ACC112 (cell line): ENCODE results near the gene CDC20.

Experiments
- H2AFZ ChIP-seq: fragments of 200-600 bp; sonication (generic); one replicate; pipeline ENCODE4 v1.6.0; 2017; ENCODE audit warnings: antibody characterized with exemption, low read length; ENCODE audit not compliant: unreplicated experiment
- H3K27ac ChIP-seq: fragments of 200-600 bp; sonication (generic); 2 replicates; pipeline ENCODE4 v1.5.1; 2014; ENCODE audit warnings: low read depth, mild to moderate bottlenecking, antibody characterized with exemption, low read length, moderate library complexity
- H3K27me3 ChIP-seq: fragments of 200-600 bp; sonication (generic); 2 replicates; pipeline ENCODE4 v1.6.1; 2014; ENCODE audit warnings: mild to moderate bottlenecking, antibody characterized with exemption, low read length, moderate library complexity, mixed read lengths; ENCODE audit not compliant: insufficient read depth
- H3K36me3 ChIP-seq: fragments of 200-600 bp; sonication (generic); 2 replicates; pipeline ENCODE4 v1.6.1; 2016; ENCODE audit warnings: mild to moderate bottlenecking, antibody characterized with exemption, low read length, moderate library complexity, mixed read lengths; ENCODE audit not compliant: insufficient read depth
- H3K4me1 ChIP-seq: fragments of 200-600 bp; sonication (generic); one replicate; pipeline ENCODE4 v1.6.1; 2016; ENCODE audit warnings: low read length, mixed read lengths; ENCODE audit not compliant: insufficient read depth, unreplicated experiment, control insufficient read depth
- H3K4me3 ChIP-seq: fragments of 200-600 bp; sonication (generic); 2 replicates; pipeline ENCODE4 v1.5.1; 2014; ENCODE audit warnings: mild to moderate bottlenecking, low read depth, low read length
- H3K79me2 ChIP-seq: fragments of 200-600 bp; sonication (generic); one replicate; pipeline ENCODE4 v1.6.0; 2016; ENCODE audit warnings: low read length; ENCODE audit not compliant: control insufficient read depth, unreplicated experiment, insufficient read depth

CDC20 gene

GRCh38 chr1:43316738-43317520 is 41.9 kb upstream of the CDC20 start:
- Histone ChIP-seq H3K4me1 (no peaks in the 10 kb centered on the region), H3K27ac (no peak overlapping the region), H3K36me3 (no peaks in the 10 kb centered on the region), H3K27me3 (no peaks in the 10 kb centered on the region), H3K79me2 (no peaks in the 10 kb centered on the region), H3K4me3 (no peak overlapping the region), H2AFZ (no peak overlapping the region)

- Histone ChIP-seq H3K27me3 (no peaks in the 10 kb centered on the region), H3K27ac (no peak overlapping the region), H2AFZ (no peak overlapping the region), H3K36me3 (no peaks in the 10 kb centered on the region), H3K4me3 (no peak overlapping the region), H3K4me1 (no peaks in the 10 kb centered on the region), H3K79me2 (no peaks in the 10 kb centered on the region)
These were observed 40.8 kb upstream of the CDC20 start for GRCh38 chr1:43317817-43318471.

DNA sequence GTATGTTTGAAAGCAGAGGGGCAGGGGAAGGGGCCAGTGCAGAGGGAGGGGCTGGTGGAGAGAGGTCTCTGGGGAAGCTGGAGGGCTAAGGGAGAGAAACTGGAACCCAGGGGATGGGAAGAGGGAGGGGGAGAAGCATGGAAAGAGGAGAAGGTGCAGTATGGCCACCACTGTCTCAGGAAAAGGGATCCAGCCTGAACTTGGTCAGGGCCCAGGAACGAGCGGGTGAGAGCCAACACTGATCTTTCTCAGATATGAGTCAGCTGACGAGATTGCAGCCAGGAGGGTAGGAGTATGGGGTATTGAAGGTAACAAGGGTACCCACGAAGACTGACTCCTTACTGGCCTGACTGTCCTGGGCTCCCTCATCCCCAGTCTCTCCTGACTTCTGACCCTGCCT is 40.0 kb upstream of the CDC20 start:
- no peak overlapping the region for H3K4me3 ChIP-seq
- H3K36me3 ChIP-seq: no peaks in the 10 kb centered on the region
- no peak overlapping the region for H2AFZ ChIP-seq
- H3K4me1 ChIP-seq: no peaks in the 10 kb centered on the region
- H3K27me3 ChIP-seq: no peaks in the 10 kb centered on the region
- no peaks in the 10 kb centered on the region for H3K79me2 ChIP-seq
- no peak overlapping the region for H3K27ac ChIP-seq

DNA sequence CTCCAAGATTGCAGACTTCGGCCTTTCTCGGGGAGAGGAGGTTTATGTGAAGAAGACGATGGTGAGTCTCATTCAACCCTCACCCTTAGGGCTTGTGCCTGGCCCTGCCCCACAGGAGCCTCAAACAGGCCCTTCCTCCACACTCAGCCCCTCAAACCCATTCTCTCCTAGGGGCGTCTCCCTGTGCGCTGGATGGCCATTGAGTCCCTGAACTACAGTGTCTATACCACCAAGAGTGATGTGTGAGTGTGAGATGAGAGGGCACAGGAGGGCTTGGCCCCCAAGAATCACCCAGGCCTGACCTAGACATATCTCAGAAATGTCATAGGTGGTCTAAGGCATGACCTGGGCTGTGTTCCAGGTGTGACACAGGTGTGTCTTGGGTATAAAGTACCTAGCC is 39.5 kb upstream of the CDC20 start:
- Histone ChIP-seq H3K4me1 (no peaks in the 10 kb centered on the region), H3K4me3 (no peak overlapping the region), H3K36me3 (no peaks in the 10 kb centered on the region), H3K27ac (no peak overlapping the region), H2AFZ (no peak overlapping the region), H3K27me3 (no peaks in the 10 kb centered on the region), H3K79me2 (no peaks in the 10 kb centered on the region)

GRCh38 chr1:43319766-43320165 is 39.0 kb upstream of the CDC20 start:
- Histone ChIP-seq H3K36me3 (no peaks in the 10 kb centered on the region), H3K27ac (no peak overlapping the region), H3K4me3 (no peak overlapping the region), H2AFZ (no peak overlapping the region), H3K79me2 (no peaks in the 10 kb centered on the region), H3K4me1 (no peaks in the 10 kb centered on the region), H3K27me3 (no peaks in the 10 kb centered on the region)

DNA sequence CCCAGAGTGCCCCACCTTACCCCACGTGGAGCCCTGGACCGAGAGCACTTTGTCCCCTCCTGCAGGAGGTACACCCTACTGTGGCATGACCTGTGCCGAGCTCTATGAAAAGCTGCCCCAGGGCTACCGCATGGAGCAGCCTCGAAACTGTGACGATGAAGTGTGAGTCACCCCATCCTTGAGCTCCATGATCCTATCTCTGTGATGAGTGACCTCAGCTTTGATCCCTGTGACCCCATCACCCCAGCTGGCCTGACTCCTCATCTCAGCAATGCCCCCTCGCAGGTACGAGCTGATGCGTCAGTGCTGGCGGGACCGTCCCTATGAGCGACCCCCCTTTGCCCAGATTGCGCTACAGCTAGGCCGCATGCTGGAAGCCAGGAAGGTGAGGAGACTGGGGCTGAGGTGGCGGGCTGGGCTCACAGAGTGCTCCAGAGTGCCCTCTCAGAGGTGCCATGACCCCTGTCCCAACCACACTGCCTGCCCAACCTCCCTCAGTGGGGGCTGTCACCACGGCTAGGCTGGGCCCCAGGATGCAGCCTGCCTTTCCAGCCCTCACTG is 37.4 kb upstream of the CDC20 start:
- Histone ChIP-seq H3K79me2 (no peaks in the 10 kb centered on the region), H2AFZ (no peak overlapping the region), H3K4me1 (no peaks in the 10 kb centered on the region), H3K27me3 (no peaks in the 10 kb centered on the region), H3K27ac (no peak overlapping the region), H3K4me3 (no peak overlapping the region), H3K36me3 (no peaks in the 10 kb centered on the region)

DNA sequence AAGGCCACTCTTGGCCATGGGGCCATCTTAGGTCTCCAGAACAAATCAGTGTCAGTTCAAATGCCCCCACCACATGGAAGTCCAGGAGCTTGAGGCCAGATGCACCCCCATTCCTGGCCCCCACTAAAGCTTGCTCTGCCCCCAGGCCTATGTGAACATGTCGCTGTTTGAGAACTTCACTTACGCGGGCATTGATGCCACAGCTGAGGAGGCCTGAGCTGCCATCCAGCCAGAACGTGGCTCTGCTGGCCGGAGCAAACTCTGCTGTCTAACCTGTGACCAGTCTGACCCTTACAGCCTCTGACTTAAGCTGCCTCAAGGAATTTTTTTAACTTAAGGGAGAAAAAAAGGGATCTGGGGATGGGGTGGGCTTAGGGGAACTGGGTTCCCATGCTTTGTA is 36.3 kb upstream of the CDC20 start:
- no peaks in the 10 kb centered on the region for H3K4me1 ChIP-seq
- no peaks in the 10 kb centered on the region for H3K27me3 ChIP-seq
- no peak overlapping the region for H3K27ac ChIP-seq
- no peak overlapping the region for H2AFZ ChIP-seq
- no peaks in the 10 kb centered on the region for H3K36me3 ChIP-seq
- no peaks in the 10 kb centered on the region for H3K79me2 ChIP-seq
- H3K4me3 ChIP-seq: no peak overlapping the region

GRCh38 chr1:43324810-43325209 is 34.0 kb upstream of the CDC20 start:
- Histone ChIP-seq H3K79me2 (no peaks in the 10 kb centered on the region), H3K27ac (no peak overlapping the region), H2AFZ (no peak overlapping the region), H3K27me3 (no peaks in the 10 kb centered on the region), H3K4me1 (peaks cover 2% of the 10 kb centered on the region), H3K36me3 (no peaks in the 10 kb centered on the region), H3K4me3 (no peak overlapping the region)

GRCh38 chr1:43325381-43325780 is 33.4 kb upstream of the CDC20 start:
- H3K27me3 ChIP-seq: no peaks in the 10 kb centered on the region
- H3K4me3 ChIP-seq: no peak overlapping the region
- no peak overlapping the region for H2AFZ ChIP-seq
- no peaks in the 10 kb centered on the region for H3K36me3 ChIP-seq
- H3K79me2 ChIP-seq: no peaks in the 10 kb centered on the region
- H3K27ac ChIP-seq: no peak overlapping the region
- H3K4me1 ChIP-seq: peaks cover 8% of the 10 kb centered on the region

DNA sequence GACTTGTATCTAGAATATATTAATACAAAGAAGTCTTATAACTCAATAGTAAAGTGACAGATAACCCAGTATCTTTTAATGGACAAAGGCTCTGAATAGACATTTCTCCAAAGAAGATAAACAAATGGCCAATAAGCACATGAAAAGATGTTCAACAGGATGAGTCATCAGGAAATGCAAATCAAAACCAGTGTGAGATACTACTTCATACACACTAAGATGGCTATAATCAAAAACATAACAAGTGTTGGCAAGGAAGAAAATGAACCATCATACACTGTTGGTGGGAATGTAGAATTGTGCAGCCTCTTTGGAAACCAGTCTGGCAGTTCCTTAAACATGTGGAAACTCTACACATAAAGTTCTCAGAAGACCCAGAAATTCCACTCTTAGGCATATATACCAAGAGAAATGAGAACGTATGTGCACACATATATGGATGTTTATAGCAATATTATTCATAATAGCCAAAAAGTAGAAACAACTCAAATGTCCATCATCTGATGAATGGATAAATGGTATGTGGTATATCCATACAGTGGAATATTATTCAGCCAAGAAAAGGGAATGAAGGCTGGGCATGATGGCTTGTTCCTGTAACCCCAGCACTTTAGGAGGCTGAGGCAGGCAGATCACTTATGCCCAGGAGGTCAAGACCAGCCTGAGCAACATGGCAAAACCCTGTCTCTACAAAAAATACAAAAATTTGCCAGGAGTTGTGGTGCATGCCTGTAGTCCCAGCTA is 31.1 kb upstream of the CDC20 start:
- no peaks in the 10 kb centered on the region for H3K79me2 ChIP-seq
- H3K4me1 ChIP-seq: peaks cover 13% of the 10 kb centered on the region
- H3K4me3 ChIP-seq: no peak overlapping the region
- no peak overlapping the region for H2AFZ ChIP-seq
- no peaks in the 10 kb centered on the region for H3K27me3 ChIP-seq
- no peaks in the 10 kb centered on the region for H3K36me3 ChIP-seq
- no peak overlapping the region for H3K27ac ChIP-seq
